HT1080 (cell line): ENCODE results near the gene PRDM4. TPM values are rescaled to one million over a fixed set of nuclear protein-coding genes. Genes with fewer than 3 reads are reported as not detected.
A peak's percentile ranks its signal among the peaks of the same experiment; 100 is the strongest.

ENCODE experiments used
- DNase-seq: peaks from one replicate; pipeline ENCODE4 v3.0.0-alpha.2; 2015; ENCODE audit warnings: low read depth
- polyA plus RNA-seq, 2 experiments: library from polyadenylated mRNA; depleted of rRNA; stranded (reverse); fragments of >200 nt; gene quantifications; 2 replicates each; pipeline ENCODE4 v1.2.3, GENCODE V29; 2015
- total RNA-seq: library from RNA; depleted of rRNA; stranded (reverse); fragments of >200 nt; shearing (Covaris generic); gene quantifications from 2 replicates; pipeline ENCODE4 v1.2.3, GENCODE V29; 2014; rRNA removed

Gene PRDM4
- total RNA-seq: 30.9 and 45.4 TPM in 2 replicates
- polyA plus RNA-seq (2015; cell fraction: cytosol; rRNA removed): 21.3 and 27.0 TPM in 2 replicates
- 20.4 and 25.3 TPM in 2 replicates for polyA plus RNA-seq (2015; cell fraction: nucleus; rRNA removed)

GRCh38 chr12:107760809-107761501, at the start of gene PRDM4:
PRDM4 (minus strand) TSS chr12:107761137; CDS start chr12:107760515, 622 bp downstream.
- DNase-seq: peak; percentile 91

- DNase-seq: no peak
Measured at GRCh38 chr12:107807471-107808150, 46.7 kb upstream of the PRDM4 start.

GRCh38 chr12:107805488-107806180, 44.7 kb upstream of the PRDM4 start:
- no peak for DNase-seq

- no peak for DNase-seq
Measured at GRCh38 chr12:107803092-107803491, 42.2 kb upstream of the PRDM4 start.

GRCh38 chr12:107801150-107801549, 40.2 kb upstream of the PRDM4 start:
- DNase-seq: no peak

GRCh38 chr12:107798580-107798979, 37.6 kb upstream of the PRDM4 start:
- no peak for DNase-seq

- DNase-seq: no peak
Measured at GRCh38 chr12:107794451-107794850, 33.5 kb upstream of the PRDM4 start.

GRCh38 chr12:107791465-107792089, 30.6 kb upstream of the PRDM4 start:
- DNase-seq: no peak

- DNase-seq: no peak
Measured at GRCh38 chr12:107788690-107789458, 27.9 kb upstream of the PRDM4 start.

GRCh38 chr12:107788281-107788680, 27.3 kb upstream of the PRDM4 start:
- DNase-seq: no peak

GRCh38 chr12:107783406-107784376, 22.8 kb upstream of the PRDM4 start:
- no peak for DNase-seq

- DNase-seq: no peak
Measured at GRCh38 chr12:107782067-107782466, 21.1 kb upstream of the PRDM4 start.

- DNase-seq: no peak
Measured at GRCh38 chr12:107780298-107780697, 19.4 kb upstream of the PRDM4 start.

- no peak for DNase-seq
Measured at GRCh38 chr12:107779077-107779831, 18.3 kb upstream of the PRDM4 start.

GRCh38 chr12:107778383-107779025, 17.6 kb upstream of the PRDM4 start:
- DNase-seq: peak; percentile 11

GRCh38 chr12:107776171-107776570, 15.2 kb upstream of the PRDM4 start:
- no peak for DNase-seq

GRCh38 chr12:107775093-107775721, 14.3 kb upstream of the PRDM4 start:
- DNase-seq: no peak
